ES-I3 (cell line): ENCODE results near the gene GAS7.
"Not testable (repeated sequence)": the region's sequence is repeated elsewhere in the genome, so short reads cannot be mapped to it uniquely, and the experiment has no call there.

Experiments
- H3K36me3 ChIP-seq: 2 replicates; pipeline ENCODE4 v1.6.1; 2013; ENCODE audit warnings: mild to moderate bottlenecking, low read length, control low read depth, moderate library complexity; ENCODE audit not compliant: insufficient read depth
- H3K4me1 ChIP-seq: 2 replicates; pipeline ENCODE4 v1.6.1; 2013; ENCODE audit warnings: mild to moderate bottlenecking, control low read depth, low read length; ENCODE audit not compliant: insufficient read depth
- H3K9ac ChIP-seq: 2 replicates; pipeline ENCODE4 v1.6.1; 2013; ENCODE audit warnings: low read depth, mild to moderate bottlenecking, low read length, moderate library complexity
- H3K9me3 ChIP-seq: 2 replicates; pipeline ENCODE4 v1.6.1; 2013; ENCODE audit warnings: mild to moderate bottlenecking, low read length, moderate library complexity; ENCODE audit not compliant: control insufficient read depth, insufficient read depth

GAS7 gene

DNA sequence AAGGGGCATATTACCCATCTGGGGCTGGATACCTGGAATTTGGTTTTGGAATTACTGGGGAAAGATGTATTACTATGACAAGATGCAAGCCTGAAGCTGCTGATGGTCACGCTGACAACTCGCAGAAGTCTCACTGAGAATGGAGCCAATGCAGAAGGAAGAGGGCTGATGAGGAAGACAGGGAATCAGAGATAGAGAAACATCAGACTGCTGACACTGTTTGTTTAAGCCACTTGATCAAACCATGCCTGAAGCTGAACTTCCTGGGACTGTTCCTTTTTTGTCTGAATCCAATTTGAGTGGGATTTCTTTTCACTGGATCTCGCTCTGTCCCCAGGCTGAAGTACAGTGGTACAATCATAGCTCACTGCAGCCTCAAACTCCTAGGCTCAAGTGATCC lies 133.9 kb downstream of the GAS7 start:
- Histone ChIP-seq H3K9me3 (no peaks in the 10 kb centered on the region; the same call in 1 of the 2 replicates), H3K9ac (no peak overlapping the region), H3K36me3 (no peaks in the 10 kb centered on the region), H3K4me1 (peaks cover 12% of the 10 kb centered on the region; the same call in 1 of the 2 replicates)

DNA sequence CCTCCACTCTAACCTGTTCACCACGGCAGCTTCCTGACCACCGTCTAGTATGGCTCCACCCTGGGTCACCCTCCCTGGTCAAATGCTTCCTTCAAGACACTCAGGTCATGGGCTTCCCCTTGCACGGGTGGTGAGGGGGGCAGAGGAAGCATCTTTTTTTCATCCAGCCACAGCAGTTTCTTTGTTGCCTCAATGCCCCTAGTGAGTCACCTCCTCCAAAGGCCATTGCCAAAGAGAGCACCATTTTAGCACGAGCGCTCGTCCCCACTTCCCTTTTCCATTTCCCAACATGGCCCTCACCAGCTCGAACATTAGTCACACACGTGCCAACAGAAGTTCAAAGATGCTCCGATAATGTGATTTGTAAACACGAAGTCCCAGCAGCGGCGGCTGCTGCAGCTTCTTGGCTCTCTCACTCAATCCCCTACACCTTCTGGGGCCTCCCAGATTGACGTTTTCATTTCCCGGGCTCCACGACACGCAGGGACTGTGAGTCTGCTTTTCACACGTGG lies 134.6 kb downstream of the GAS7 start:
- Histone ChIP-seq H3K4me1 (peaks cover 12% of the 10 kb centered on the region; the same call in 1 of the 2 replicates), H3K36me3 (no peaks in the 10 kb centered on the region), H3K9me3 (no peaks in the 10 kb centered on the region; the same call in 1 of the 2 replicates), H3K9ac (no peak overlapping the region)

DNA sequence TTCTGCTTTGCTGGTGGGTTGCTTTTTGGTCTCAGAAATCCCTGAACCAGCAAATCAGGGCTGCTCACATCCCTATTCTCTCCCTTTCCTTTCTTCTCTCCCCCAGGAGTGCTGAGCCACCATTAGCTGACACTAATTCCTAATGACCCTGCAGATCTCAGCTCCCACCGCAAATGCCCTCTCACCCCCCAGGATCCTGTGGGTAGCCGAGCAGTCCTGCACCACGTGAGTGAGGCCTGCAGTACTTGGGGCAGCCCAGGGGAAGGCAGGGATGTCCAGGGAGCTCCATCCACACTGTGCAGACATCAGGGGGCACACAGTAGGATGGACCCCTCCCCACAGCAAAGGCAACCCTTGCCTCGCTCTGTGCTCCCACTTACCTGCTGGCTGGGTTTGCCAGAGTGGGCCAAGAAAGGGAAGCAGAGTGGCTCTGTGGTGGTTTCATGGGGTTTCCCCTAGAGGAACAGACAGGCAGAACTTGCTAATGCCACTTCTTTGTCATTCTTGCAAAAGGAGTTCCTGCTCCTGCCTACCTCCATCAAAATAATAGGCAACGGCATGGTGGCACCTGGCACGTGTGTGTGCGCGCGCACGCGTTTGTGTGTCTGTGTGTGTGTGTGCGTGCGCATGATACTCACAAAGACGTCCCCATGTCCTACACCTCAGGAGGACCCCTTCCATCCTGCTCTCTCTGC lies 135.6 kb downstream of the GAS7 start:
- no peaks in the 10 kb centered on the region for H3K36me3 ChIP-seq
- peaks cover 12% of the 10 kb centered on the region; the same call in 1 of the 2 replicates for H3K4me1 ChIP-seq
- no peak overlapping the region for H3K9ac ChIP-seq
- H3K9me3 ChIP-seq, result no peaks in the 10 kb centered on the region; the same call in 1 of the 2 replicates

DNA sequence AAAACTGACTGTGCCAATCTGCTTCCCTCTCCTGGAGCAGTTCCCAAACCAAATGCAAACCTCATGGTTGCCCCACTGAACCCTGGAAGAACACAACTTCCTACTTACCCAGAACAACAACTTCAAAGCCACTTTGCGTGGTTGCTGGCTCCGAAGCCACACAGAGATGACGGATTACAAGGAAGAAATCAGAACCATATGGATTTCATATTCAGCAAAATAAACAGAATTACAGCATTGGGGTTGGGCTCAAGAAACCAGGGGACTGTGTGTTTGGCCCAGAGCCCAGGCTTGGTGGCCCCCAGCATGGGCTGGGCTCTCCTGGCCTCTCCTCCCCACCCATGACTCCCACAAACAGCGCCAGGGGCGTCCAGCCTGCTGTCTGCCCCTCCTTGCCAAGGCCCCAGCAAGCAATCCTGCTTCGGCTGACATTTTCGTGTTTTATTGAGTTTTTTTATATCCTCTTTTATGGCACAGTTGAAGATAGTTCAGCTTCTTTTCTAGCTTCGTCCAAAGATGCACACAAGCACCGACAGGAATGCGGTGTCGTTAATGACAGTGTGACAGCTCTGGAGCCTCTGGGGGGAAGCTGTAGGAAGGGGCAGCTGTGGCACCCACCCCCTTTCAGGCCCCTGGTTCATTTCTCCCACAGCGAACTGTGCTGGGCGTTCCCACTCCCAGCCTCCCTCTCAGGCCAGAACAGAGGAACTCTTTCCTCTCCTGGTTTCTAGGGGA lies 137.1 kb downstream of the GAS7 start:
- Histone ChIP-seq H3K9ac (no peak overlapping the region), H3K4me1 (peaks cover 12% of the 10 kb centered on the region; the same call in 1 of the 2 replicates), H3K36me3 (no peaks in the 10 kb centered on the region), H3K9me3 (no peaks in the 10 kb centered on the region; the same call in 1 of the 2 replicates)

DNA sequence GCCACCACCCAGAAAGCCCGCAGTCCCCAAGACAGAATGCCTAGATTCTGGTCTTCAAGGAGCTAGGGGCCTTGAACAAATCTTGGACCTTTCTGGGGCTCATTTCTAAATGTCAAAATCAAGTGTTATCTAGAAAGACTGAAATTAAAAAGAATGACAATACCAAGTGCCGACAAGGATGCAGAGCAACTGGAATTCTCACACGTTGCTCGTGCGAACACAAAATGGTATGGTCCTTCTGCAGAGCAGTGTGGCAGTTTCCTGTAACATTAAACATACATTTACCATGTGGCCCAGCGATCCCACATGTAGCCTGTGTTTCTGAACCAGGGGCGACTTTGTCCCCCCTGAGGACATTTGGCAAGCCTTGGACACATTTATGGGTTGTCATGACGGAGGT lies 137.9 kb downstream of the GAS7 start:
- no peaks in the 10 kb centered on the region; the same call in 1 of the 2 replicates for H3K9me3 ChIP-seq

DNA sequence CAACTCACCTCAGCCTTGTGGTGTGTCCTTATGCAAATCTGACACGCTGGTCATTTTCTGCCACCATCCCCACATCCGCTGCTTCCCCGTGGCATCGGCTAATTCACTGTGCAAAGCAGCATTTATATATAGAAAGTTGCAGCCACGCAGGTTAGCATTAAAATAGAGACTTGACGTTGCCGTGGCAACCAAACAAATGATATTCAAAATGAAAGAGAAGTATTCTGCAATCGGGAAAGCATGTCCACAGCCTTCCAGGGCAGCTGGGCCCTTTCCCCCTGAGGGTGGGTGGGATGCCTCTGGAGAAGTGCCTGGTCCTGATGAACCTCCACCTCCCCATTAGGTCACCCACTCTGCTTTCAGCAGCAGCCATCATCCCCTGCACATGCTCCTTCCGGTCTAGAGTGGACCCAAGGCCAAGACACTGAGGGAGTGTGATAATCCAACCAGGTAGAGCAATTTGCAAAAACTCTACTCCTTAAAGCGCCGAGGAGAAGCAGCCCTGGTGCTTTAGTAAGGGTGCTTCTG lies 138.7 kb downstream of the GAS7 start:
- no peaks in the 10 kb centered on the region for H3K9me3 ChIP-seq
- H3K36me3 ChIP-seq, result no peaks in the 10 kb centered on the region
- H3K9ac ChIP-seq, result no peak overlapping the region
- peaks cover 12% of the 10 kb centered on the region; the same call in 1 of the 2 replicates for H3K4me1 ChIP-seq

More for the DNA sequence above, 137.9 kb downstream of the GAS7 start:
- Histone ChIP-seq H3K4me1 (peaks cover 12% of the 10 kb centered on the region; the same call in 1 of the 2 replicates), H3K36me3 (no peaks in the 10 kb centered on the region), H3K9ac (no peak overlapping the region)

DNA sequence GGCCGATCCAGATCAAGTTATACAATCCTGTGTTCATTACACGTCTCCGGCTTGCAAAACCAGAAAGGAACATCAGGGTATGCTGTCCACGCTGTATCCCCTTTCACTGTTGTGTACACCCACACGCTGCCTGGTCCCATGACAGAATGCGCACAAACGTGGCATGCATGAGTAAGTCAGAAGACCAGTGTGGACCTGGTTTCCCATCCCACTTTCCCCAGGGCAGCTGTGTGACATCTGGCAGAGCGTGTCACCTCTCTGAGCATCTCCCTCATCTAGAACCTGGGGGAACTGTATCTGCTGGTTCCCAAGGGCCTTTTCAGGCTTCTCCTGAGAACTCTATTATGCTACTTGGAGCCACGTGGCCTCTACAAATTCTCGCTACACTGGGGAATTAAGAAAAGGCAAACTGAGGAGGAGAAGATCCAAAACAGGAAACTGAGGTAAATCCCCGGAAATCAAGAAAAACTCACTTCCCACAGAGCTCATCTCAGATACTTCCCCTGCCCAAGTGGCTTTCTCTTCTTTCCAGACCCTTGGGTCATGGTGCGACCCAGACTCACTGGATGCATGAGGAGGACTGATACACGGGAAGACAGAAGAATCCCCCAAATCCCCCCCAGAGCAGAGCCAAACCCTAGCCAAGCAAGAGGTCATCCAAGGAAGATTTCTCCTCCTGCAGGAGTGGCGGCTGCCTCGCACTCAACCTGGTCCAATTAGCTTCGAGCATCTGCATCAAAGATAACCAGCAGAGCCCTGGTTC lies 139.3 kb downstream of the GAS7 start:
- Histone ChIP-seq H3K4me1 (peaks cover 12% of the 10 kb centered on the region; the same call in 1 of the 2 replicates), H3K9me3 (no peaks in the 10 kb centered on the region), H3K9ac (no peak overlapping the region), H3K36me3 (no peaks in the 10 kb centered on the region)

DNA sequence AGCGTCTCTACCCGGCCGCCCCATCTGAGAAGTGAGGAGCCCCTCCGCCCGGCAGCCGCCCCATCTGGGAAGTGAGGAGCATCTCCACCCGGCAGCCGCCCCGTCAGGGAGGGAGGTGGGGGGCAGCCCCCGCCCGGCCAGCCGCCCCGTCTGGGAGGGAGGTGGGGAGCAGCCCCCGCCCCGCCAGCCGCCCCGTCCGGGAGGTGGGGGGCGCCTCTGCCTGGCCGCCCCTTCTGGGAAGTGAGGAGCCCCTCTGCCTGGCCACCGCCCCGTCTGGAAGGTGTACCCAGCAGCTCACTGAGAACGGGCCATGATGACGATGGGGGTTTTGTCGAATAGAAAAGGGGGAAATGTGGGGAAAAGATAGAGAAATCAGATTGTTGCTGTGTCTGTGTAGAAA lies 140.9 kb downstream of the GAS7 start:
- not testable (repeated sequence) for H3K36me3 ChIP-seq, H3K9ac ChIP-seq, H3K9me3 ChIP-seq, H3K4me1 ChIP-seq

DNA sequence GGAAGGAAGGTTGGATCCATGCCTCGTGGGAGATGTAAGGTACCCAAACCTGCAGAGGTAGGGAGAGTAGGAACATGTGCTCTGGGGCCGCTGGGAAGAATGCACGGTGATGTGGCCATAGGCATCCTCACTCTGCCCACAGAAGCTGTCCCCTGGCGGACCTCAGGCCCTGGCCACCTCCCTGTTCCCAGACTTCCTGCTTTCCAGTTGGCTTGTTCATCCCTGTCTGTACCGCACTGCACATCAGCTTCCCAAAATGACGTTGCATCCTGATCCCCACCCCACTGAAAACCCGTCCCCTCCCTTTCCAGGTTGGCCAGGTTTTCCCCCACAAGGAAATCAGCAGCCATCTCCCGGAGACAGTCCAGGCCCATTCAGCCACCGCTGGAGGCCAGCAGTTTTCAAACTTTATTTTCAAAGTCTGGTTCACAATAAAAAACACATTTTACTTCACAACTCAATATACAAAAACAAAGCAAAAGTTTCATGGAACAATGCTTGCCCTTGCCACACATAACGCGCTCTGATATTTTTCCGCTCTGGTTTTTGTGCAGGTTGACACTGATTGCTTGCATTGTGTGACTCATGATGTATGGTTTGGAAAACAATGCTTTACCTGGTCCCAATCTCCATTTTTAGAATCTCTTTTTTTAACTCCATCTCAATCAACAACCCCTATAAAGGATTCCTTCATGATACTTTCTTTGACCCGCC lies 143.0 kb downstream of the GAS7 start:
- H3K36me3 ChIP-seq, result no peaks in the 10 kb centered on the region
- H3K9ac ChIP-seq, result no peak overlapping the region
- H3K4me1 ChIP-seq, result no peaks in the 10 kb centered on the region
- no peaks in the 10 kb centered on the region for H3K9me3 ChIP-seq

DNA sequence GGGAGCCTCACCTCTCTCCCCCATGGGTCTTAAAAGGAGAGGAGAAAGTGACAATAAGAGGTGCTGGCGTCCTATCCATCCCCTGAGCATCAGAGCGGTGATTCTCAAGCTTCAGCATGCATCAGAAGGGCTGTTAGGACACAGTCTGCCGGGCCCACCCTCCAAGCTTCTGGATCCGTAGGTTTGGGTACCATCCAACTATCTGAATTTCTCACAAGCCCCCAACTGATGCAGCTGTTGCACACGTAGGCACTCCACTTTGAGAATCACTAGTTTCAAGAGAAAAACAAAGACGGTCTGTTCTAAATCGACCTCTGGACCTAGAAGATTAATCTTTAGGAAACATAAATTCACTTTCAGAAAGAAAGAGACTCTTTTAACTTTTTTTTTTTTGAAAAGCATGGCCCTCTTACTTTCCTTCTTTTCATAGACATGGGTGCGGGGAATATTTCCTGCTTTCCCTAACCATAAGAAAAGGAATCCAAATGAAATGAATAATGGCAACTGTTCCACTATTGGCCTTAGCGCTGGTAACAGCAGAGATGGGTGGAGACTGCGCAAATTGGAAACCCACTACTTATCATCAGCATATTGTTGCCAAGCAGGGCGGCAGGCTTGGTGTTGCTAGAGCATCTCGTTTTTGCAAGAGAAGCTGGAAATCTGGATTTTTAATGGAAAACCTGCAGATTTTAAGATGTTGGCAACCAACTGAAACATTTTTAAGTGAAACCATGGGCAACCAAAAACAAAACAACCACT lies 144.4 kb downstream of the GAS7 start:
- H3K9ac ChIP-seq, result no peak overlapping the region
- H3K36me3 ChIP-seq, result no peaks in the 10 kb centered on the region
- H3K9me3 ChIP-seq, result no peaks in the 10 kb centered on the region
- peaks cover 1% of the 10 kb centered on the region; the same call in 1 of the 2 replicates for H3K4me1 ChIP-seq

DNA sequence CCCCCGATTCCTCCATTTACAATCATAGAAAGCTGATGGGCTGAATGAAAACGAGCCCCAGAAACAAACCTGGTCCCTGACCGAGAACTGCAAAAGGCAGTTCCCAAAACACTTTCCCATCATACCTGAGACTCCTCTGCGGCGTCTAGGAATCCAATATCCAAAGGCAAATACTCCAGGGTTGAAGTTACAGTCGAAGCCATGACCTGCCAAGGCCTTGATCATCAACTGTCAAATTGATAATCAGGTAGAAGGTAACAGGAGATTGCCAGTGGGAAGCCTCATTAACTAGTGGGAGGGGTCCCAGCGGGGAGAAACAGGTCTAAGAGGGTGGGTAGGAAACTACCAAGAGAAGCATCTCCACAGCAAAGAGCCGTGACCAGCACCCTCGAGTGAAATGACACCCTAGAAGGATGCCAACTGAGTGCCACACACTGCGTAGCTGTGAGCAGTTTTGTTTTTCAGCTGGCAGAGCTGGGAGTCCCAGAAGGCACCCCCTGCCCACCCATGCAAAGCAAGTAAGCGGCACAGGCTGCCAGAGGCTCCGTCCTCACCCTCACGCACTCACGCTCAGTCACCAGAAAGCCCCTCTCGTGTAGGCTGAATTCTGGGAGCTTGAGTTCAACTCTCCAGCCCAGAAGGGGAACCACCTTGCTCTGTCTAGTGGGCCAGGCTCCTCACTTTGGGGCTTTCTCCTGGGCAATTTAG lies 146.1 kb downstream of the GAS7 start:
- no peaks in the 10 kb centered on the region for H3K36me3 ChIP-seq
- H3K9me3 ChIP-seq, result no peaks in the 10 kb centered on the region
- H3K4me1 ChIP-seq, result peaks cover 6% of the 10 kb centered on the region; the same call in 1 of the 2 replicates
- H3K9ac ChIP-seq, result no peak overlapping the region

DNA sequence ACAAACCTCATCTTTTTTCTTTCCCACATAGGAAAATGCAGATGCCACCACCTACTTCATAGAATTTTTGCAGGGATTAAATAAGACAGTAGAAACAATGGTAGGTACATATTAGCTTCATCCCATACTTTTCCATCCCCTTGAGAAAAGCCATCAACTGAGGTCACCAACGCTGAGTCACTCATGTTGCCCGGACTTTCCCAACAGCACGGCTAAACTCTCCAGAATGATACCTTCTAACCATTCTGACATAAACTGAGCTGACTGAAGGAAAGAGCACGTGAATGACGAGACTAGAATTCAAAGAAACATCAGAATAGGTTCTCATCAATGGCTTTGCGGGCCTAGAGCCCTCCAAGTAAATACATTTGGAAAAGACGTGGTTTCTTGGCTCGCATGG lies 147.3 kb downstream of the GAS7 start:
- Histone ChIP-seq H3K9me3 (no peaks in the 10 kb centered on the region), H3K4me1 (peaks cover 6% of the 10 kb centered on the region; the same call in 1 of the 2 replicates), H3K36me3 (no peaks in the 10 kb centered on the region), H3K9ac (no peak overlapping the region)
